KMS-11 (cell line): Measurements from ENCODE around the gene PCSK9.
"Not testable (repeated sequence)": the region's sequence is repeated elsewhere in the genome, so short reads cannot be mapped to it uniquely, and the experiment has no call there.

Source experiments
- H2AFZ ChIP-seq: fragments of 200-600 bp; sonication (generic); 2 replicates; pipeline ENCODE4 v1.6.1; 2016; ENCODE audit warnings: antibody characterized with exemption, mixed run types, low read depth
- H3K27ac ChIP-seq: fragments of 200-600 bp; sonication (generic); 2 replicates; pipeline ENCODE4 v1.6.1; 2016; ENCODE audit warnings: mild to moderate bottlenecking, mixed run types
- H3K27me3 ChIP-seq: fragments of 200-600 bp; sonication (generic); 2 replicates; pipeline ENCODE4 v1.6.1; 2017; ENCODE audit warnings: mild to moderate bottlenecking, low read depth, mixed run types, moderate library complexity; ENCODE audit not compliant: insufficient read depth
- H3K36me3 ChIP-seq: fragments of 200-600 bp; sonication (generic); 2 replicates; pipeline ENCODE4 v1.6.1; 2017; ENCODE audit warnings: mild to moderate bottlenecking, mixed run types; ENCODE audit not compliant: insufficient read depth
- H3K4me1 ChIP-seq: fragments of 200-600 bp; sonication (generic); 2 replicates; pipeline ENCODE4 v1.6.1; 2016; ENCODE audit warnings: mild to moderate bottlenecking, low read depth, mixed run types; ENCODE audit not compliant: poor library complexity, severe bottlenecking
- H3K4me2 ChIP-seq: fragments of 200-600 bp; sonication (generic); 2 replicates; pipeline ENCODE4 v1.7.0; 2016; ENCODE audit warnings: mild to moderate bottlenecking, mixed run types
- H3K4me3 ChIP-seq: fragments of 200-600 bp; sonication (generic); IDR thresholded peaks from 2 replicates; pipeline ENCODE4 v1.6.1; 2017; ENCODE audit warnings: low read depth, low read length, mixed read lengths; ENCODE audit not compliant: insufficient read depth
- H3K79me2 ChIP-seq: fragments of 200-600 bp; sonication (generic); 2 replicates; pipeline ENCODE4 v1.6.1; 2016; ENCODE audit warnings: low read depth, mixed run types; ENCODE audit not compliant: insufficient read depth
- H3K9ac ChIP-seq: fragments of 200-600 bp; sonication (generic); 2 replicates; pipeline ENCODE4 v1.6.1; 2016; ENCODE audit warnings: mild to moderate bottlenecking, mixed run types
- H4K20me1 ChIP-seq: fragments of 200-600 bp; sonication (generic); 2 replicates; pipeline ENCODE4 v1.6.1; 2016; ENCODE audit warnings: mild to moderate bottlenecking, mixed run types; ENCODE audit not compliant: insufficient read depth
- TF ChIP-seq, protein P1 (sequence below): fragments of 200-600 bp; sonication (generic); conservative IDR thresholded peaks from 2 replicates; pipeline ENCODE4 v1.6.1; 2017; ENCODE audit warnings: low read depth, mild to moderate bottlenecking, antibody characterized with exemption, low read length, moderate library complexity, mixed read lengths

Gene PCSK9

DNA sequence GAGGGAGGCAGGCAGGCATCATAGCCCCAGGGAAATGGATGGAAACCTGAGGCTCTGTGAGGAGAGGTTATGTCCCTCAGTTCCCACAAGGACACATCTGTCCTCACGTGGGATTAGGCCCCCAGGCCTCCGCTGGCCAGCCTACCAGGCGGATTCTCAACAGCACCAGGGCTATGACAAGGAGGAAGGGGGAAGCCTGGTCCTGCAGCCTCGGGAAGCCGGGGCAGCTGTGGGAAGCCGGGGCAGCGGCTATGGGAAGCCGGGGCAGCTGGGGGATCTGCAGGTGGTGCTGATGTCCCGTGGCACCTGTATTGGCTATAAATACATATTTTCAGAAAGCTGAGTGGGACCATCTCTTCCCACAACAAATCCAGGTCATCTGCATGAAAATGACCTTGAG lies 21.0 kb upstream of the PCSK9 start:
- Histone ChIP-seq H3K27ac (no peak overlapping the region), H3K79me2 (no peaks in the 10 kb centered on the region), H2AFZ (no peak overlapping the region), H4K20me1 (no peaks in the 10 kb centered on the region), H3K9ac (no peak overlapping the region), H3K4me1 (no peaks in the 10 kb centered on the region), H3K4me2 (no peak overlapping the region), H3K36me3 (no peaks in the 10 kb centered on the region), H3K4me3 (no peak overlapping the region), H3K27me3 (no peaks in the 10 kb centered on the region)
- TF ChIP-seq, protein P1, sequence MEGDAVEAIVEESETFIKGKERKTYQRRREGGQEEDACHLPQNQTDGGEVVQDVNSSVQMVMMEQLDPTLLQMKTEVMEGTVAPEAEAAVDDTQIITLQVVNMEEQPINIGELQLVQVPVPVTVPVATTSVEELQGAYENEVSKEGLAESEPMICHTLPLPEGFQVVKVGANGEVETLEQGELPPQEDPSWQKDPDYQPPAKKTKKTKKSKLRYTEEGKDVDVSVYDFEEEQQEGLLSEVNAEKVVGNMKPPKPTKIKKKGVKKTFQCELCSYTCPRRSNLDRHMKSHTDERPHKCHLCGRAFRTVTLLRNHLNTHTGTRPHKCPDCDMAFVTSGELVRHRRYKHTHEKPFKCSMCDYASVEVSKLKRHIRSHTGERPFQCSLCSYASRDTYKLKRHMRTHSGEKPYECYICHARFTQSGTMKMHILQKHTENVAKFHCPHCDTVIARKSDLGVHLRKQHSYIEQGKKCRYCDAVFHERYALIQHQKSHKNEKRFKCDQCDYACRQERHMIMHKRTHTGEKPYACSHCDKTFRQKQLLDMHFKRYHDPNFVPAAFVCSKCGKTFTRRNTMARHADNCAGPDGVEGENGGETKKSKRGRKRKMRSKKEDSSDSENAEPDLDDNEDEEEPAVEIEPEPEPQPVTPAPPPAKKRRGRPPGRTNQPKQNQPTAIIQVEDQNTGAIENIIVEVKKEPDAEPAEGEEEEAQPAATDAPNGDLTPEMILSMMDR = no peak

DNA sequence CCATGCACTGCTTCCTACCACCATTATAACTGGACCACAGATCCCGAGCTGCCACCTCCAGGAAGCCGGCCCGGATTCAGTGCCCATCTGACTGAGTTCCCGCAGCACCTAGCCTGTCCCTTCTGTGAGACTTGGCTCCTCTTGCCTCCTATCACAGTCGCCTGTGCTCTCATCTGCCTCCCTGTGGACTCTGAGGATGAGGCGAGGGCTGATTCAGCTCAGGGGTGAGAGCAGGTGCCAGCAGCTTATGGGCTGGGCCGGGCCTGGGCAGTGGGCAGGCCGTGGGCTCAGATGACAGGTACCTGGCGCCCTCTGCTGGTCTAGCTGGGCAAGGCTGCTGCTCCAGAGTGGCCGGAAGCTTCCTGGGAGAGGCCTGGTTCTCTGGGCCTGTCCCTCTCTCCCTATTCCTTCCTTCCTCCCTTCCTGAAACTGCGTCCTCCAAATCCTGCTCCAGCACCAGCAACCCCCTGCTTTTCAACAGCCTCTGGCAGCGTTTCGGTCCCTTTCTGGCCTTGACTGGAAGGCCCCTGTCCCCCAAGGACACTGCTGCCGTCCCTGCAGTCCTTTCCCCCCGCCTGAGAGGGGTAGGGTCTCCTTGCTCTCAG lies 17.3 kb upstream of the PCSK9 start:
- Histone ChIP-seq H3K36me3 (no peaks in the 10 kb centered on the region), H3K4me3 (no peak overlapping the region), H3K9ac (no peak overlapping the region), H4K20me1 (no peaks in the 10 kb centered on the region), H3K4me2 (no peak overlapping the region), H2AFZ (peak overlapping the region; percentile 41; the same call in 1 of the 2 replicates), H3K79me2 (no peaks in the 10 kb centered on the region), H3K27me3 (no peaks in the 10 kb centered on the region), H3K27ac (no peak overlapping the region), H3K4me1 (no peaks in the 10 kb centered on the region)
- TF ChIP-seq, protein P1 = peak; percentile 73

DNA sequence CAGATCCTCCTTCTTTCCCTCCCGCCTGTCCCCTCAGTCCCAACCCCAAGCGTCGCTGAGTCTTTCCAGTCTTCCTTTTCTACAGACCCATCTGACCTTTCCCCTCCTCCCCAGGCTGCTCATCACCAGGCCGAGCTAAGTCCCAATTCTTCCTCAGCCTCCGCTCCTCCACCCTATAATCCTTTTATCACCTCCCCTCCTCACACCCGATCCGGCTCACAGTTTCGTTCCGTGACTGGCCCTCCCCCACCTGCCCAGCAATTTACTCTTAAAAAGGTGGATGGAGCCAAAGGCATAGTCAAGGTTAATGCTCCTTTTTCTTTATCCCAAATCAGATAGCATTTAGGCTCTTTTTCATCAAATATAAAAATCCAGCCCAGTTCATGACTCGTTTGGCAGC lies 15.2 kb upstream of the PCSK9 start:
- H2AFZ ChIP-seq, H3K27ac ChIP-seq, H4K20me1 ChIP-seq: not testable (repeated sequence)

DNA sequence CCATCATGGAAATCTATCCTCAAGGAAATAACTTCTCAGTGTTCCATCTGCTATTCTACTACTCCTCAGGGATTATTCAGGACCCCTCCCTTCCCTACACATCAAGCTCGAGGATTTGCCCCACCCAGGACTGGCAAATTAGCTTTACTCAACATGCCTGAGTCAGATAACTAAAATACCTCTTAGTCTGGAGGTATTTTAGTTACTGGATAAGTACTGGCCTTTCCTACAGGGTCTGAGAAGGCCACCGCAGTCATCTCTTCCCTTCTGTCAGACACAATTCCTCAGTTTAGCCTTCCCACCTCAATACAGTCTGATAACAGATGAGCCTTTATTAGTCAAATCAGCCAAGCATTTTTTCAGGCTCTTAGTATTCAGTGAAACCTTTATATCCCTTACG lies 12.7 kb upstream of the PCSK9 start:
- H3K9ac ChIP-seq, H3K4me2 ChIP-seq, H3K36me3 ChIP-seq, H3K27me3 ChIP-seq, H3K79me2 ChIP-seq, H4K20me1 ChIP-seq, H3K27ac ChIP-seq, H3K4me3 ChIP-seq, H2AFZ ChIP-seq, H3K4me1 ChIP-seq: not testable (repeated sequence)

More for the DNA sequence above, 15.2 kb upstream of the PCSK9 start:
- H3K4me3 ChIP-seq, H3K27me3 ChIP-seq, H3K36me3 ChIP-seq, H3K4me1 ChIP-seq, H3K4me2 ChIP-seq, H3K79me2 ChIP-seq, H3K9ac ChIP-seq: not testable (repeated sequence)

DNA sequence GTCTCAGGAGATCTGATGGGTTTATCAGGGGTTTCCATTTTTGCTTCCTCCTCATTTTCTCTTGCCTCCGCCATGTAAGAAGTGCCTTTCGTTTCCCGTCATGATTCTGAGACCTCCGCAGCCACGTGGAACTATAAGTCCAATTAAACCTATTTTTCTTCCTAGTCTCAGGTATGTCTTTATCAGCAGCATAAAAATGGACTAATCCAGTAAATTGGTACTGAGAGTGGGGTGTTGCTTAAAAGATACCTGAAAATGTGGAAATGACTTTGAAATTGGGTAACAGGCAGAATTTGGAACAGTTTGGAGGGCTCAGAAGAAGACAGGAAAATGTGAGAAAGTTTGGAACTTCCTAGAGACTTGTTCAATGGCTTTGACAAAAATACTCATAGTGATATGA lies 8.2 kb upstream of the PCSK9 start:
- H3K9ac ChIP-seq, H3K36me3 ChIP-seq, H3K27ac ChIP-seq, H2AFZ ChIP-seq, H3K27me3 ChIP-seq, H3K79me2 ChIP-seq, H3K4me1 ChIP-seq, H3K4me2 ChIP-seq, H3K4me3 ChIP-seq, H4K20me1 ChIP-seq: not testable (repeated sequence)

DNA sequence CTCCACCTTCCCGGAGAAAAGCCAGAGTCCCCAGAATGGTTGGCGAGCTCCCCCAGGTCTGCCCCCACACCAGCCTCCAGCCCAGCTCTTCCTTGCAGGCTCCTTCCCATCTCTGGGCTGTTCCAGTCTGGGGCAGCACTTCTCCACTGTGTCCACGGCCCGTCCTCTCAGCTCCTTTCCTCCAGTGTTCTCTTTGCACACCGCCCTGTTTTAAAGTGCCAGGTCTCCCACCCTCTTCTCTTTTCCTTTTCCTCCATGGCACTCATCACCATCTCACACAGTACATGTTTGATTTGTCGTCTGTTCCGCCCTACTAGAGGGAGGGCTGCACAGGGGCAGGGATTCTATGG lies 6.1 kb upstream of the PCSK9 start:
- Histone ChIP-seq H4K20me1 (no peaks in the 10 kb centered on the region), H3K9ac (no peak overlapping the region), H3K4me1 (no peaks in the 10 kb centered on the region), H3K4me2 (no peak overlapping the region), H3K27ac (no peak overlapping the region), H3K4me3 (no peak overlapping the region), H3K36me3 (no peaks in the 10 kb centered on the region), H3K27me3 (no peaks in the 10 kb centered on the region), H2AFZ (no peak overlapping the region), H3K79me2 (no peaks in the 10 kb centered on the region)
- TF ChIP-seq, protein P1 = no peak
